ENCODE results near the gene RNF121.

DNA sequence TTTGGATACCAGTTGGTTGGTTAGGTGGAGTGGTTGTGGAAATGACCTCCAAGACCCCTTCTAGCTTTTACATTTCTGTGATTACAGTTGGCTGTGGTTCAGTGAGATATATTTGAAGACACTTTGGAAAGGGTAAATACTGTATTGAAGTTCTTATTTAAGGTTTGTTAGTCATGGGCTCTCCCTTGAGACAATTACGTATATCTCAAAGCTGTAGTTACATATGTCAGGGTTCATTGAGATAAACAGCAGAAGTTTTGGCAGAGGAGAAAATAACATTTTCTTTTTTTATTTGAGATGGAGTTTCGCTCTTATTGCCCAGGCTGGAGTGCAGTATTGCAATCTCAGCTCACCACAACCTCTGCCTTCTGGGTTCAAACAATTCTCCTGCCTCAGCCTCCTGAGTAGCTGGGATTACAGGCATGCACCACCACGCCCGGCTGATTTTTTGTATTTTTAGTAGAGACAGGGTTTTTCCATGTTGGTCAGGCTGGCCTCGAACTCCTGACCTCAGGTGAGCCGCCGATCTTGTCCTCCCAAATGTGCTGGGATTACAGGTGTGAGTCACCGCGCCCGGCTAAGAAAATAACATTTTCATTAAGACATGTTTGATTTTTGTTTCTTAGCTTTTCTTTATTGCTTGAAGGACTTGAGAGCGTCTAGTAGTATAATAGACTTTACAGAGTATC lies 1.9 kb downstream of the RNF121 start:
- TF ChIP-seq FOXA1 (IDR thresholded peaks at IDR 0.05) (no peak), ELF4 (IDR thresholded peaks at IDR 0.05) (no peak), FOXM1 (IDR thresholded peaks at IDR 0.05; ENCODE audit: borderline replicate concordance) (no peak), L3MBTL2 (conservative IDR thresholded peaks at IDR 0.05) (no peak), FOXK2 (IDR thresholded peaks at IDR 0.05) (no peak), TARDBP (IDR thresholded peaks at IDR 0.05) (no peak), SP1 (IDR thresholded peaks at IDR 0.05) (no peak), ZNF384 (IDR thresholded peaks at IDR 0.05) (no peak), HDGF (IDR thresholded peaks at IDR 0.05; ENCODE audit: borderline replicate concordance) (no peak), ARNT (IDR thresholded peaks at IDR 0.05) (no peak), BHLHE40 (IDR thresholded peaks at IDR 0.05; ENCODE audit: borderline replicate concordance) (no peak), CTBP1 (IDR thresholded peaks at IDR 0.05; ENCODE audit: borderline replicate concordance) (no peak), SUZ12 (IDR thresholded peaks at IDR 0.05) (no peak)

Measured in HEK293T (cell line).